Measurements from ENCODE around the gene EVI5. TPM values are rescaled to one million over a fixed set of nuclear protein-coding genes. Genes with fewer than 3 reads are reported as not detected.
"Not testable (repeated sequence)": the region's sequence is repeated elsewhere in the genome, so short reads cannot be mapped to it uniquely, and the experiment has no call there.

EVI5 gene
- total RNA-seq, 1 experiment from 2014 or later, result 18.9 TPM

- peak; percentile 35 for DNase-seq (ENCODE audit: low read depth)
Measured at GRCh38 chr1:92792340-92792782, 7.5 kb upstream of the EVI5 start.

DNA sequence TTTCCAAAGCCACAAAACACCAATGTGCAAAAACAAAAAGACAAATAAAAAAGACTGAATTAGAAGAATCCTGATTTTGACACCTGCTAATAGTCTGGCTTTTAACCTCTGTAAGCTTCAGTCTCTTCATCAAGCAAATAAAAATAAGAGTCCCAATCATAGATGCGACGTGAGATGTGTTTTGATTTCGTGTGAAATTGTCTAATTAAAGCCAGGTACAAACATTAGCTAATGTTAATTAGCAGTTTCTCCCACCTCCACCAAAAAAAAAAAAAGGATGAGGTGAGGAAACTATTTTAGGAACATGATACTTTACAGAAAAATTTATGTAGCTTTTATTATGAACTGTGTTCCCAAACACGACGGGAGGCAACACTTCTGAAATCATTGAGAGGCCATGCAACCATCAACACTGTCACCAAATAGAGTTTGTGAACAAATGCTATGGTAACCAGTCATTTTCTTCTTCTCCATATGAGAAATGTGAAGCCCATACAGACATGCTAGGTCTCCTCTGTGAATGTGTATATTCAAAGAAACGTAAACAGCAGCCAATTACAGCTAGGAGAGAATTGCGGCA lies 6.7 kb upstream of the EVI5 start:
- DNase-seq (ENCODE audit: low read depth), result no peak

DNA sequence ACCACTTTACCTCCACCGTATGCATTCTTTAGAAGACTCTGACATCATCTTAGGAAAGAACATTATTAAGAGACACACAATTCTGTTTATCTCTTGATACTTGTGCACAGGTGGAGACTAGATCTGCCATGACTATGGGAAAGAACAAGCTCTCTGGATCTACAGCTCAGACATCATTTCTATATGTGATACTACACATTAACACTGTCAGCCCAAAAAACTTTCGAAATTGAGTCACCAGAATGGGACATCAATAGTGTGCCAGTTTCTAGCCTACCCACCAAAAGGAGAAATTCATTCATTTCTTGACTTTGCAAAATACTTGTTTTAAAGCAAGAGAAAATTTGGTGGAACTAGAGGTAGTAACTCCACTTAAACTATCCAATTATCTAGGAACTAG lies 6.0 kb upstream of the EVI5 start:
- DNase-seq (ENCODE audit: low read depth), result no peak

GRCh38 chr1:92790081-92790480 lies 5.2 kb upstream of the EVI5 start:
- DNase-seq (ENCODE audit: low read depth), result no peak

GRCh38 chr1:92786111-92786901 lies 1.4 kb upstream of the EVI5 start:
- DNase-seq (ENCODE audit: low read depth), result no peak

DNA sequence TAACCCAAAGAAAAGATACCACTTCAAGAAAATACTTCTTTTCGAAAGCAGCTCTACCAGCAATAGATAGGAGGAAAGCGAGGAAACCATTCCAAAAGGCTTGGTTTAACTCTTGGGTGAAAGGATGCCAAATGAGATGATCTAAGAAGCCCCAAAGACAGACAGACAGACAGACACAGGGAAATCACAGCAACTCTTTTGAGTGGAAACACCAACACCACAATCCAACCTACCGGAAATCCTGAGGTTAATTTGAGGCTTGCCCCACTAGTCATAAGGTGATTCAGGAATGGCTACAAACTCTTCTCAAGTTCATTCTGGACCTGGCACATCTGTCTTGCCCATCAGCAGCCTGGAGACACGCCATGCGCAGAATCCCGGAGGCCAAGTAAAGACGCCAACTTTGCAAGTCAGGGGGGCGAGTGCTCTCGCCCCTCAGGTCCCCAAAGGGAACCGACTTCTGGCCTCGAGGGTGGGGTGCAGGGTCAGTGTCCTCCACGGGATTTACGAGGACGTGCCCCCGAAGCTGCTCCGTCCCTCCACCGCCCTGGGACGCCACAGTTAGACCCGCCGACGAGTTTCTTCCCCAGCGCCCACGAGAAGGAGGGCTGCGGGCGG lies 778 bp downstream of the EVI5 start:
- peak; percentile 89 for DNase-seq (ENCODE audit: low read depth)

DNA sequence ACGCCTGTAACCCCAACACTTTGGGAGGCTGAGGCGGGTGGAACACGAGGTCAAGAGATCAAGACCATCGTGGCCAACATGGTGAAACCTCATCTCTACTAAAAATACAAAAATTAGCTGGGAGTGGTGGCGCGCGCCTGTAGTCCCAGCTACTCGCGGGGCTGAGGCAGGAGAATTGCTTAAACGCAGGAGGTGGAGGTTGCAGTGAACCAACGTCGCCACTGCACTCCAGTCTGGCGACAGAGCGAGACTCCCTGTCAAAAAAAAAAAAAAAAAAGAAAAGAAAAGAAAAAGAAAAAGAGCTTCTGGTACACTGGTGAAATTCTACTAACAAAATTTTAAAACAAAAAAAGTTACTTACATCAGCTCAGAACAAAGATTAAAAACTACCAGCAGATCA lies 1.4 kb downstream of the EVI5 start:
- peak; percentile 26 for DNase-seq (ENCODE audit: low read depth)

- no peak for DNase-seq (ENCODE audit: low read depth)
Measured at GRCh38 chr1:92778376-92778775, 6.5 kb downstream of the EVI5 start.

- DNase-seq (ENCODE audit: low read depth), result no peak
Measured at GRCh38 chr1:92774407-92774806, 10.5 kb downstream of the EVI5 start.

DNA sequence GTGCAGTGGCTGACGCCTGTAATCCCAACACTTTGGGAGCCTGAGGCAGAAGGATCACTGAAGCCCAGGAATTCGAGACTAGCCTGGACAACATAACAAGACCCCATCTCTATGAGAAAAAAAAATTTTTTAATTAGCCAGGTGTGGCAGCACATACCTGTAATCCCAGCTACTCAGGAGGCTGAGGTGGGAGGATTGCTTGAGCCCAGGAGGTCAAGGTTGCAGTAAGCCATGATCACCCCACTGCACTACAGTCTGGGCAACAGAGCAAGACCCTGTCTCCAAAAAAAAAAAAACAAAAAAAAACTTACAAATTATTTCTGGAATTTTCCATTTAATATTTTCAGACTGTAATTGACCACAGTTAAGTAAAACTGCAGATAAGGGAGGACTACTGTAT lies 11.2 kb downstream of the EVI5 start:
- DNase-seq (ENCODE audit: low read depth), result not testable (repeated sequence)

DNA sequence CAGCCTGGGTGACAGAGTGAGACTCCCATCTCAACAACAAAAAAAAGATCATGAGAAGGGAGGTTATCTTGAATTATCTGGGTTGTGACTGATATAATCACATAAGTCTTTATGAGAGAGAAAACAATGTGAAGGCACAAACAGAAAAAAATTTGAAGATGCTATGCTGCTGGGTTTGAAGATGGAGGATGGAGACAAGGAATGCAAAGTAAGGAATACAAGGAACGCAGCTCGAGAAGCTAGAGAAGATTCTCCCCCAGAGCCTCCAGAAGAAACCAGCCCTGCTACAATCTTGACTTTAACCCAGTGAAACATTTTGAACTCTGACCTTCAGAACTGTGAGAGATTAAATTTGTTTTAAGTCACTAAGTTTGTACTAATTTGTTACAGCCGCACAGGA lies 15.1 kb downstream of the EVI5 start:
- no peak for DNase-seq (ENCODE audit: low read depth)

DNA sequence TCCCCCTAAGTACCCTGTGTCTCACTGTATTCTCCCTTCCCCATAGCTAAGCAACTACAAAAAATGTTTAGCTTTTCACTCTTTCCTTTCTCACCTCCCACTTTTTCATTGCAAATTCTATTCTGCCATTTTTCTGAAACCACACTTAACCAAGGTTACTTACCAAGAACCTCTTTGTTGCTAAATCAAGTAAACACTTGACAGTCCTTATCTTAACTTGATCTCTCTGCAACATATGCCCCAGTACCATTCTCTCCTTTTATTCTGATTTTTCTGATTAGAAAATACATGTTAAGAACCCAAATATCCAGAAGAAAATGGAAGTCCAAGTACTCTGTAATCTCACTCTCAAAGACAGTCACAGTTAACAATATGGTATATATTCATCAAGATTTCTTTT lies 16.0 kb downstream of the EVI5 start:
- no peak for DNase-seq (ENCODE audit: low read depth)

DNA sequence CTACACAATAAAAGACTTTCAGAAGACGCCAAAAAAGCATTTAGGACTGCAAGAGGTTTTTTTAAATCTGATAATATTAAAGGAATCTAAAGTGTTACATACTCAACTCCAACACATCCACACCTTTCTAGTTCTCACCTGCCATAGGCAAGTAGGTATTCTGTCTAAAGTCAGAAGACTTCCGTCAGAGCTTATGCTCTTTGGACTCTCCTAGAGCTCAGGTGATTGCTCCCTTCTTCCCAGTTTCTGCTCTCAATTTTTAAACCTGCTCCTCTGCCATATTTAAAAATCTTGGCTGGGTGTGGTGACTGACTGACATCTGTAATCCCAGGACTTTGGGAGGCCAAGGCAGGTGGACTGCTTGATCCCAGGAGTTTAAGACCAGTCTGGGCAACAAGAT lies 16.6 kb downstream of the EVI5 start:
- DNase-seq (ENCODE audit: low read depth), result no peak

GRCh38 chr1:92764116-92764515 lies 20.8 kb downstream of the EVI5 start:
- DNase-seq (ENCODE audit: low read depth), result no peak

DNA sequence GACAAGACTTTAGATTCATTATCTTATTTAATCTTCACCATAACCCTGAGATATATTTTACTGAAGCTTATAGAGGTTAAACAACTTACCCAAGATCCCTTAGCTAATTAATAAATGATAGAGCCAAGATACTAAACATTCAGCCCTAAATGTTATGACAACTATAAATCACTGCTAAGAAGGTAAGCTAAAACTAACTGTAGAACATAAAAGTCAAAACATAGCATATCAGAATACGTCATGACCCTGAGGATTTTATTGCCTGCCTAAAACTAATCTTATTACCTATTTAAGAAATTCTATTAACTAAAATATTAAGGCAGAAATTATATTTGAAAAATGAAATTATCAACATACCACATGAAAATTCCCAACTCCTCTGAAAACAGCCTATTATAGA lies 22.6 kb downstream of the EVI5 start:
- no peak for DNase-seq (ENCODE audit: low read depth)

DNA sequence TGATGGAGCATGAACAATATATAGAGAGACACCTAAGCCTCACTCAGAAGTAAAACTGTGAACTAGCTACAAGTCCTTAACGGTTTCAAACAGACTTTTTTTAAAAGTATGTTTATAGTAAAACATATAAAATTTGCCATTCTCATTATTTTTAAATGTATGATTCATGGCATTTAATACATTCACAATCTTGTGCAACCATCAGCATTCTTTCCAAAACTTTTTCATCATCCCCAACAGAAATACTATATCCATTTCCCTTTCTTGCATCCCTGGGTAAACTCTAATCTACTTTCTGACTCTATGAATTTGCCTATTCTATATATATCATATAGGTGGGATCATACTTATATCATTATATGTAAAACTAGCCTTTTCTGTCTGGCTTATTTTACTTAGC lies 25.5 kb downstream of the EVI5 start:
- no peak for DNase-seq (ENCODE audit: low read depth)

GRCh38 chr1:92756537-92756936 lies 28.4 kb downstream of the EVI5 start:
- DNase-seq (ENCODE audit: low read depth), result no peak

DNA sequence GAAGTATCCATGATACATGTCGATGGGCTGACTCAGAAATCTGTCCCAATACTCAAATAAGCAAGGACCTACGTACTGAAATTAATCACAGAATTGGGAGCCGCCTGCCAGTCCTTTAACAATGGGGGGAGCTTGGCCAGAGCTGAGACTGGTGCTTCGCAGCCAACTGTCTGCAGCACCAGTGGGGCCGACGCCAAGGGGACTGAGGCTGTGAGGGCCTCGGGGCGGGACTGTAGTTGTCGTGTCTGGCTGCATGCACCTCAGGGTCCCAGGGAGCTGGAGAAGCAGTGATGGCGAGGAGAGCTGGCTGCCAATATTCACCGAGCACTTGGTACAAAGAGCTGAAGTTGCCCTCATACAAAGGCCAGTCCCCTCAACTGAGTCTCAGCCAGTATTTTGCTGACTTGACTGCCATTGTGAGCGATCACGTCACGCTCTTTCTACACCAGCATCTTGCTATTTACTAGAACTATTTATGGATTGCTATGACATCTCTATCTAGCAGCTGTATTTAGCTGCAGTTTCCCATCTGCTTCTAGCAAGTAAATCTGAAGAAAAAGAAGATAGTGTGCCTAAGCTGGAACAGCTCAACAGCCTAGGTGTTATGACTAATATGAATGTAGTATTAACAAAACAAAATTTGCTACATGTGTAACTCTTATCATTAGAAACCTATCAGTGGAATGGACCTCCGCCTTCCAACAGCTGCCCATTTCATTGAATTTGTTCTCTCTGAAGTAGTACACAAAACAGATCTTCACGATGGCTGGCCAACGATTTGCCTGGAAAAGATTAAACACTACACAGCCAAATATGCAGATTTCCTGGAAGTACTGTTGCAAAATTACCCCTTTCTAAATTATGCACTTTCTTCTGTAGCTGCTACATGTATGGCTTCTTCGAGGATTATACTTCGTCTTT lies 29.1 kb downstream of the EVI5 start:
- DNase-seq (ENCODE audit: low read depth), result no peak

DNA sequence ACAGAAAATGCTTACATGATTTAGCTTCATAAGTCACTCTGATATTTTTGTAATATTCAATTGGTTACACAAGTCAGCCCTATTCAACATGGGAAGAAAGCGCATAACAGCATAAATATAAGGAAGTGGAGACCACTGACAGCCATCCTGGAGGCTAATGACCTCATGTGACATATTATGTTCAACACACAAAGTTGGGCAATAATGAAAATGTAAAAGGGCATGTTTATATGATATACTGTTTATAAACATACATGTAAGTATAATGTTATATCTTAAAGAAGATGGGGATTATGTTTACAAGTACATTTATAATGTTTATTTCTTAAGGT lies 30.2 kb downstream of the EVI5 start:
- no peak for DNase-seq (ENCODE audit: low read depth)

DNA sequence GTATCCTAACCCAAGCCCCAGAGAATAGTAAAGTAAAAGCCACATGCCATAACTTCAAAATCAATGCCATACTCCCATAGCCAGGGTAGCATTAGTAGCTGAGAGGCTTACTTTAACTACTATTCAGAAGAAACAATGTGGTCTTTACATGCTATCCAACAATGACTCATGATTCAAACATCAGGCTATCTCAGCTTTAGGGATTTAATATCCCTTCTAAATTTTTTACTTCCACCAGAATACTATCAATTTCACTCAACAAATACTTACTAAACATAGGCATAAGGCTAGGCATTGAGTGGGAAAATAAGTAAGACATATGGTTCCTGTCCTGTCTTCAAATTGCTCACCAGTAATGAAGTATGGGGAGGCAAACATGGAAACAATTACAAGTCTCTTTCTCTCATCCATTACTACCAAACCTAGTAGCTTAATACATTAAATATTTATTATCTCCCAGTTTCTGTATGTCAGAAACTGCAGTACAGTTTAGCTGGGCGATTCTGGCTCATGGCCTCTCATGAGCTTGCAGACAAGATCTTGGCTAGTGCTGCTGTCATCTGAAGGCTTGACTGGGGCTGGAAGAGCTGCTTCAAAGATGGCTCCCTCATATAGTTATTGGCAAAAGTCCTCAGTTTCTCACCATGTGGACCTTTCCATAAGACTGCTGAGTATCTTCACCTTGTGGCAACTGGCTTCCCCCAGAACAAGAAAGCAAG lies 30.7 kb downstream of the EVI5 start:
- peak; percentile 43 for DNase-seq (ENCODE audit: low read depth)

DNA sequence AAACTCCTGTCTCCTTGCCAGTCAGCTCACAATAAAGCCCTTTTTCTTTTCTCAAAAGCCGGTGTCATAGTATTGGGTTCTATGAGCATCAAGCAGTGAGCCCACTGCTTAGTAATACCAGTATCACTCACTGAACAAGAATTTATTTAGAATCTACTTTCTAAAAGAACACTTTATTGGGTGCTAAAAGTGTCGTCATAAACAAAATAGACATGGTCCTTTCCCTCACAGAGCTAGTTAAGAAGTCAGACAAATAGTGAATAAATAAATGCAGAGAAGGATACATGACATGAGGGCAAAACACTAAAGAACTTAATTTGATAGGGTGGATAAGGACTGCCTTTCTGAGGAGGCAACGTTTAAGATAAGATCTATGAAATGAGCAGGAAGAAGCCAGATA lies 32.2 kb downstream of the EVI5 start:
- no peak for DNase-seq (ENCODE audit: low read depth)
